ENCODE data around the gene ASCL3. TPM values are rescaled to one million over a fixed set of nuclear protein-coding genes. Genes with fewer than 3 reads are reported as not detected.

ASCL3 gene
- polyA plus RNA-seq, 1 donor from 2014 or later: not detected

- H3F3A ChIP-seq (ENCODE audit: insufficient read depth, low read length, poor library complexity, severe bottlenecking): no peaks in the 10 kb centered on the region
- no peaks in the 10 kb centered on the region for H3K79me2 ChIP-seq (replicated peaks; ENCODE audit: insufficient read depth, low read length)
- TF ChIP-seq, protein P1, sequence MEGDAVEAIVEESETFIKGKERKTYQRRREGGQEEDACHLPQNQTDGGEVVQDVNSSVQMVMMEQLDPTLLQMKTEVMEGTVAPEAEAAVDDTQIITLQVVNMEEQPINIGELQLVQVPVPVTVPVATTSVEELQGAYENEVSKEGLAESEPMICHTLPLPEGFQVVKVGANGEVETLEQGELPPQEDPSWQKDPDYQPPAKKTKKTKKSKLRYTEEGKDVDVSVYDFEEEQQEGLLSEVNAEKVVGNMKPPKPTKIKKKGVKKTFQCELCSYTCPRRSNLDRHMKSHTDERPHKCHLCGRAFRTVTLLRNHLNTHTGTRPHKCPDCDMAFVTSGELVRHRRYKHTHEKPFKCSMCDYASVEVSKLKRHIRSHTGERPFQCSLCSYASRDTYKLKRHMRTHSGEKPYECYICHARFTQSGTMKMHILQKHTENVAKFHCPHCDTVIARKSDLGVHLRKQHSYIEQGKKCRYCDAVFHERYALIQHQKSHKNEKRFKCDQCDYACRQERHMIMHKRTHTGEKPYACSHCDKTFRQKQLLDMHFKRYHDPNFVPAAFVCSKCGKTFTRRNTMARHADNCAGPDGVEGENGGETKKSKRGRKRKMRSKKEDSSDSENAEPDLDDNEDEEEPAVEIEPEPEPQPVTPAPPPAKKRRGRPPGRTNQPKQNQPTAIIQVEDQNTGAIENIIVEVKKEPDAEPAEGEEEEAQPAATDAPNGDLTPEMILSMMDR (IDR thresholded peaks at IDR 0.05; ENCODE audit: poor library complexity, severe bottlenecking): no peak
- TF ChIP-seq TAF1 (IDR thresholded peaks at IDR 0.05; ENCODE audit: low read depth): no peak
- TF ChIP-seq MXI1 (conservative IDR thresholded peaks at IDR 0.05; ENCODE audit: poor library complexity, severe bottlenecking): no peak
- TF ChIP-seq SMC3 (conservative IDR thresholded peaks at IDR 0.05; ENCODE audit: poor library complexity): no peak
- no peak for TF ChIP-seq POLR2AphosphoS5 (IDR thresholded peaks at IDR 0.05)
- no peak for TF ChIP-seq RAD21 (conservative IDR thresholded peaks at IDR 0.05)
- TF ChIP-seq, protein P2, sequence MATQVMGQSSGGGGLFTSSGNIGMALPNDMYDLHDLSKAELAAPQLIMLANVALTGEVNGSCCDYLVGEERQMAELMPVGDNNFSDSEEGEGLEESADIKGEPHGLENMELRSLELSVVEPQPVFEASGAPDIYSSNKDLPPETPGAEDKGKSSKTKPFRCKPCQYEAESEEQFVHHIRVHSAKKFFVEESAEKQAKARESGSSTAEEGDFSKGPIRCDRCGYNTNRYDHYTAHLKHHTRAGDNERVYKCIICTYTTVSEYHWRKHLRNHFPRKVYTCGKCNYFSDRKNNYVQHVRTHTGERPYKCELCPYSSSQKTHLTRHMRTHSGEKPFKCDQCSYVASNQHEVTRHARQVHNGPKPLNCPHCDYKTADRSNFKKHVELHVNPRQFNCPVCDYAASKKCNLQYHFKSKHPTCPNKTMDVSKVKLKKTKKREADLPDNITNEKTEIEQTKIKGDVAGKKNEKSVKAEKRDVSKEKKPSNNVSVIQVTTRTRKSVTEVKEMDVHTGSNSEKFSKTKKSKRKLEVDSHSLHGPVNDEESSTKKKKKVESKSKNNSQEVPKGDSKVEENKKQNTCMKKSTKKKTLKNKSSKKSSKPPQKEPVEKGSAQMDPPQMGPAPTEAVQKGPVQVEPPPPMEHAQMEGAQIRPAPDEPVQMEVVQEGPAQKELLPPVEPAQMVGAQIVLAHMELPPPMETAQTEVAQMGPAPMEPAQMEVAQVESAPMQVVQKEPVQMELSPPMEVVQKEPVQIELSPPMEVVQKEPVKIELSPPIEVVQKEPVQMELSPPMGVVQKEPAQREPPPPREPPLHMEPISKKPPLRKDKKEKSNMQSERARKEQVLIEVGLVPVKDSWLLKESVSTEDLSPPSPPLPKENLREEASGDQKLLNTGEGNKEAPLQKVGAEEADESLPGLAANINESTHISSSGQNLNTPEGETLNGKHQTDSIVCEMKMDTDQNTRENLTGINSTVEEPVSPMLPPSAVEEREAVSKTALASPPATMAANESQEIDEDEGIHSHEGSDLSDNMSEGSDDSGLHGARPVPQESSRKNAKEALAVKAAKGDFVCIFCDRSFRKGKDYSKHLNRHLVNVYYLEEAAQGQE (IDR thresholded peaks at IDR 0.05; ENCODE audit: borderline replicate concordance): no peak
- TF ChIP-seq EP300 (conservative IDR thresholded peaks at IDR 0.05; ENCODE audit: poor library complexity, severe bottlenecking): no peak
- no peak for TF ChIP-seq EZH2 (IDR thresholded peaks at IDR 0.05; ENCODE audit: borderline replicate concordance, insufficient read depth, low read length, poor library complexity, severe bottlenecking)
- H3K9me3 ChIP-seq (ENCODE audit: low read length): no peaks in the 10 kb centered on the region
- H3K9ac ChIP-seq (ENCODE audit: low read length): no peak overlapping the region
- H3K27me3 ChIP-seq (ENCODE audit: insufficient read depth, low read depth, low read length): no peaks in the 10 kb centered on the region
- H3K4me3 ChIP-seq (ENCODE audit: low read length): no peak overlapping the region
- no peak overlapping the region for H3K4me2 ChIP-seq (ENCODE audit: low read length)
- H3K36me3 ChIP-seq (ENCODE audit: insufficient read depth, low read length): no peaks in the 10 kb centered on the region
- no peak overlapping the region for H2AFZ ChIP-seq (ENCODE audit: low read depth, low read length)
- no peaks in the 10 kb centered on the region for H4K20me1 ChIP-seq (ENCODE audit: insufficient read depth)
- no peaks in the 10 kb centered on the region for H3K9me2 ChIP-seq (ENCODE audit: insufficient read depth, low read length)
- H3K27ac ChIP-seq (ENCODE audit: low read length): no peak overlapping the region
These were observed 7.9 kb downstream of the ASCL3 start for GRCh38 chr11:8934742-8935488.

GRCh38 chr11:8933931-8934330 lies 8.9 kb downstream of the ASCL3 start:
- no peak overlapping the region for H2AFZ ChIP-seq (ENCODE audit: low read depth, low read length)
- H3K9me3 ChIP-seq (ENCODE audit: low read length): no peaks in the 10 kb centered on the region
- H3F3A ChIP-seq (ENCODE audit: insufficient read depth, low read length, poor library complexity, severe bottlenecking): no peaks in the 10 kb centered on the region
- no peak overlapping the region for H3K27ac ChIP-seq (ENCODE audit: low read length)
- H3K4me2 ChIP-seq (ENCODE audit: low read length): no peak overlapping the region
- no peaks in the 10 kb centered on the region for H4K20me1 ChIP-seq (ENCODE audit: insufficient read depth)
- no peaks in the 10 kb centered on the region for H3K27me3 ChIP-seq (ENCODE audit: insufficient read depth, low read depth, low read length)
- no peaks in the 10 kb centered on the region for H3K36me3 ChIP-seq (ENCODE audit: insufficient read depth, low read length)
- no peaks in the 10 kb centered on the region for H3K79me2 ChIP-seq (replicated peaks; ENCODE audit: insufficient read depth, low read length)
- H3K4me3 ChIP-seq (ENCODE audit: low read length): no peak overlapping the region
- TF ChIP-seq, protein P1 (IDR thresholded peaks at IDR 0.05; ENCODE audit: poor library complexity, severe bottlenecking): no peak
- no peaks in the 10 kb centered on the region for H3K9me2 ChIP-seq (ENCODE audit: insufficient read depth, low read length)
- H3K9ac ChIP-seq (ENCODE audit: low read length): no peak overlapping the region
